SK-N-SH (cell line): ENCODE results near the gene ROBO1.

Experiments used
- CTCF ChIP-seq: fragments of 200-600 bp; sonication (generic); IDR thresholded peaks from 2 replicates; pipeline ENCODE4 v1.6.1; 2017; ENCODE audit warnings: antibody characterized with exemption, mild to moderate bottlenecking, moderate library complexity
- ELF1 ChIP-seq: IDR thresholded peaks from 2 replicates; pipeline ENCODE4 v1.4.0; 2012
- EP300 ChIP-seq, 2 experiments: IDR thresholded peaks; 2 replicates each; pipeline versions ENCODE4 v1.4.0 to v1.6.1; 2012; ENCODE audit warnings: borderline replicate concordance in 1 of 2, low read depth in 1 of 2, low read length in 1 of 2
- EZH2phosphoT487 ChIP-seq: fragments of 200-600 bp; sonication (generic); IDR thresholded peaks from 2 replicates; pipeline ENCODE4 v1.6.1; 2017; ENCODE audit warnings: low read depth, mixed run types, mild to moderate bottlenecking, antibody characterized with exemption, moderate library complexity, borderline replicate concordance
- GABPA ChIP-seq: IDR thresholded peaks from 2 replicates; pipeline ENCODE4 v1.4.0; 2012; ENCODE audit warnings: low read depth, mild to moderate bottlenecking
- JUND ChIP-seq: IDR thresholded peaks from 2 replicates; pipeline ENCODE4 v1.4.0; 2012
- NRF1 ChIP-seq: IDR thresholded peaks from 2 replicates; pipeline ENCODE4 v1.6.1; 2012; ENCODE audit warnings: low read depth, mild to moderate bottlenecking, low read length
- POLR2AphosphoS5 ChIP-seq: IDR thresholded peaks from 2 replicates; pipeline ENCODE4 v1.6.1; 2012; ENCODE audit warnings: low read depth, low read length
- RAD21 ChIP-seq: IDR thresholded peaks from 2 replicates; pipeline ENCODE4 v1.6.1; 2012; ENCODE audit warnings: mild to moderate bottlenecking, low read length
- RFX5 ChIP-seq: IDR thresholded peaks from 2 replicates; pipeline ENCODE4 v1.6.1; 2012; ENCODE audit warnings: mild to moderate bottlenecking, improper control_type of control experiment, low read length
- SIN3A ChIP-seq: IDR thresholded peaks from 2 replicates; pipeline ENCODE4 v1.6.1; 2012; ENCODE audit warnings: low read depth, mild to moderate bottlenecking, low read length, moderate library complexity, borderline replicate concordance
- YY1 ChIP-seq: IDR thresholded peaks from 2 replicates; pipeline ENCODE4 v1.4.0; 2012; ENCODE audit warnings: low read depth, mild to moderate bottlenecking

GRCh38 chr3:79491029-79491641, 276.7 kb downstream of the ROBO1 start:
- TF ChIP-seq CTCF (no peak), EZH2phosphoT487 (no peak), RAD21 (no peak), EP300 (IDR thresholded peaks at IDR 0.05; ENCODE audit: borderline replicate concordance in 1 of 2, low read depth in 1 of 2, low read length in 1 of 2) (peak in 1 of 2 experiments; percentile 41; a peak in 1 of 4 replicates), RFX5 (no peak), POLR2AphosphoS5 (no peak), JUND (peak; percentile 21; the same call in 1 of the 2 replicates), YY1 (no peak), ELF1 (no peak), GABPA (no peak), SIN3A (no peak), NRF1 (no peak)
